ENCODE data around the gene EFCAB6. TPM values are rescaled to one million over a fixed set of nuclear protein-coding genes. Genes with fewer than 3 reads are reported as not detected.

Gene EFCAB6
- total and polyA plus RNA-seq, 2 of the 13 experiments (the other 11 are each of a cell fraction or from before 2014, with no cell fraction given), result not detected

DNA sequence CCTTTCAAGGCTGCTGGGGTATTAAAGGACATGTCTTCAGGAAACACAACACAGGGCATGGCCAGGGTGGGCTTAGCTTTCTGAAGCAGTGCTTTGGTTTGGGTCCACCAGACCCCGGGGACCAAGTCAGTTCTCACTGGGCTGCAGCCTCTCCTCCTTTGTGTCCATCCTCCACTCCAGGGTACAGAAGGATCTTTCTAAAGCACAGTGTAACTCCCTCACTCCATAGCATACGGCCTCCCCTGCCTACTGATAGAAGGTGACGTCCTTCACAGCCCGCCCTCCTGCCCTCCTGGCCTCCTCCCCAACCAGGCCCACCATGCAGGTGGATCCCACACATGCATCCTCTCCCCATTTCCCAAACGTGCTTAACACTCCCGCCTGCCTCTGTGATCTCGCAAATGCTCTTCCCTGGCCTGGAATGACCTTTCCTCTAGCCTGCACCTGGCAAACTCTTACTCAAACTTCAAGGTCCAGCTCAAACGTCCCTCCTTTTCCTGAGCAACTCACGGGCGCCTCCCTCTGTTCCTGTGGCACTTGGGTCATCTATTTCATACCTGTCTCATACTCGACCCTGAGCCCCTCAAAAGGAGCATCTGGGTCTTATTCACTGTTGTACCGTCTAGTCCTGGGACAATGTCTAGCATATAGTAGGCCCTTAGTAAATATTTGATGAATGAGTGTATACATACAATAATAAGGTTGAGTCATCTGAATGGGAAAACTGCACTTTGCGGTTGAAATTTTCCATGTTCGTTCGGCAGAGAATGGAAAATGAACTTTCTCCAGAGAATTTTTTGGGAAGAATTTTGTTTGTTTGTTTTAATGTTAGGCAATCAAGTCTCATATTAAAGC lies 187.7 kb downstream of the EFCAB6 start:
- Histone ChIP-seq H3K27me3 (ENCODE audit: control insufficient read depth in 1 of 2, insufficient read depth in 2 of 2, low read length in 2 of 2) (peaks cover 0 to 3% of the 10 kb centered on the region in 2 experiments; a peak in 1 of 5 replicates), H3K4me3 (replicated peaks in 1 of 3; ENCODE audit: insufficient read depth in 1 of 3, low read depth in 2 of 3, low read length in 3 of 3) (no peak overlapping the region), H3K36me3 (replicated peaks in 1 of 2; ENCODE audit: control insufficient read depth in 1 of 2, insufficient read depth in 2 of 2, low read length in 2 of 2) (no peaks in the 10 kb centered on the region), H3K79me2 (ENCODE audit: insufficient read depth, low read length) (no peaks in the 10 kb centered on the region), H3K9ac (ENCODE audit: insufficient read depth, low read depth, low read length) (no peak overlapping the region), H2AFZ (ENCODE audit: low read length) (no peak overlapping the region), H4K20me1 (ENCODE audit: insufficient read depth, low read length) (no peaks in the 10 kb centered on the region), H3K27ac (ENCODE audit: extremely low read length, insufficient read depth, low read length) (no peak overlapping the region), H3K4me2 (ENCODE audit: low read depth, low read length) (no peak overlapping the region), H3K4me1 (ENCODE audit: insufficient read depth, low read length) (peaks cover 8% of the 10 kb centered on the region; the same call in 1 of the 2 replicates), H3K9me3 (ENCODE audit: low read length) (no peaks in the 10 kb centered on the region)
- no TSS peak for BruUV-seq (replicated peaks)
- TF ChIP-seq STAG1 (CRISPR knock-in tag; IDR thresholded peaks at IDR 0.05) (peak; percentile 24; the same call in 1 of the 2 replicates), RXRA (CRISPR knock-in tag; IDR thresholded peaks at IDR 0.05) (peak; percentile 49; the same call in 1 of the 2 replicates), ZNF207 (IDR thresholded peaks at IDR 0.05; ENCODE audit: borderline replicate concordance) (no peak), HNF4A (CRISPR knock-in tag; IDR thresholded peaks at IDR 0.05) (peak; percentile 38; the same call in 1 of the 2 replicates), FOXC1 (CRISPR knock-in tag; IDR thresholded peaks at IDR 0.05; ENCODE audit: borderline replicate concordance) (no peak), FOSL2 (CRISPR knock-in tag; IDR thresholded peaks at IDR 0.05) (peak; percentile 23; the same call in 1 of the 2 replicates), WIZ (CRISPR knock-in tag; IDR thresholded peaks at IDR 0.05) (no peak)
- TF ChIP-seq, protein P1, sequence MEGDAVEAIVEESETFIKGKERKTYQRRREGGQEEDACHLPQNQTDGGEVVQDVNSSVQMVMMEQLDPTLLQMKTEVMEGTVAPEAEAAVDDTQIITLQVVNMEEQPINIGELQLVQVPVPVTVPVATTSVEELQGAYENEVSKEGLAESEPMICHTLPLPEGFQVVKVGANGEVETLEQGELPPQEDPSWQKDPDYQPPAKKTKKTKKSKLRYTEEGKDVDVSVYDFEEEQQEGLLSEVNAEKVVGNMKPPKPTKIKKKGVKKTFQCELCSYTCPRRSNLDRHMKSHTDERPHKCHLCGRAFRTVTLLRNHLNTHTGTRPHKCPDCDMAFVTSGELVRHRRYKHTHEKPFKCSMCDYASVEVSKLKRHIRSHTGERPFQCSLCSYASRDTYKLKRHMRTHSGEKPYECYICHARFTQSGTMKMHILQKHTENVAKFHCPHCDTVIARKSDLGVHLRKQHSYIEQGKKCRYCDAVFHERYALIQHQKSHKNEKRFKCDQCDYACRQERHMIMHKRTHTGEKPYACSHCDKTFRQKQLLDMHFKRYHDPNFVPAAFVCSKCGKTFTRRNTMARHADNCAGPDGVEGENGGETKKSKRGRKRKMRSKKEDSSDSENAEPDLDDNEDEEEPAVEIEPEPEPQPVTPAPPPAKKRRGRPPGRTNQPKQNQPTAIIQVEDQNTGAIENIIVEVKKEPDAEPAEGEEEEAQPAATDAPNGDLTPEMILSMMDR (CRISPR knock-in tag; IDR thresholded peaks at IDR 0.05), result peak; percentile 51
- TF ChIP-seq, protein P2, sequence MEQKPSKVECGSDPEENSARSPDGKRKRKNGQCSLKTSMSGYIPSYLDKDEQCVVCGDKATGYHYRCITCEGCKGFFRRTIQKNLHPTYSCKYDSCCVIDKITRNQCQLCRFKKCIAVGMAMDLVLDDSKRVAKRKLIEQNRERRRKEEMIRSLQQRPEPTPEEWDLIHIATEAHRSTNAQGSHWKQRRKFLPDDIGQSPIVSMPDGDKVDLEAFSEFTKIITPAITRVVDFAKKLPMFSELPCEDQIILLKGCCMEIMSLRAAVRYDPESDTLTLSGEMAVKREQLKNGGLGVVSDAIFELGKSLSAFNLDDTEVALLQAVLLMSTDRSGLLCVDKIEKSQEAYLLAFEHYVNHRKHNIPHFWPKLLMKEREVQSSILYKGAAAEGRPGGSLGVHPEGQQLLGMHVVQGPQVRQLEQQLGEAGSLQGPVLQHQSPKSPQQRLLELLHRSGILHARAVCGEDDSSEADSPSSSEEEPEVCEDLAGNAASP (CRISPR knock-in tag; IDR thresholded peaks at IDR 0.05; ENCODE audit: borderline replicate concordance), result peak; percentile 87; the same call in 1 of the 2 replicates
- intact Hi-C loops (cut with micrococcal nuclease; ENCODE audit: unreplicated experiment), result no loop called here
- no peak for FAIRE-seq
- no peak; the same call in 2 of the 3 replicates for ATAC-seq
- DNase-seq (ENCODE audit: low spot score), result peak; percentile 17
- ChIA-PET CTCF (ENCODE audit: low intra/inter-chr PET ratio, low total read pairs) (interaction anchor here (0.8 kb wide), 1 partner anchor 236 kb away, joined by 3 read pairs; no protein-coding TSS in a partner anchor), POLR2A (no interaction called here)
- in situ Hi-C loops (cut with HindIII; ENCODE audit: extremely low pct_ligation_motif_present, low pct_unique_long_range_greater_than_20kb), result no loop called here
- WGBS (ENCODE audit: low lambda C conversion rate), result 8% methylated on average over 14 of the region's 15 CpGs

Data from HepG2 (cell line).